Urothelium cell line (cell line): ENCODE data around the gene TRMU.

Experiments
- DNase-seq: peaks from one replicate; pipeline ENCODE4 v3.0.0; 2011; ENCODE audit warnings: low spot score, mixed read lengths
- FAIRE-seq: peaks from 2 replicates; lab custom pipeline; 2011; peaks lifted over from hg19 to GRCh38; lab: Jason Lieb, UNC

Gene TRMU

DNA sequence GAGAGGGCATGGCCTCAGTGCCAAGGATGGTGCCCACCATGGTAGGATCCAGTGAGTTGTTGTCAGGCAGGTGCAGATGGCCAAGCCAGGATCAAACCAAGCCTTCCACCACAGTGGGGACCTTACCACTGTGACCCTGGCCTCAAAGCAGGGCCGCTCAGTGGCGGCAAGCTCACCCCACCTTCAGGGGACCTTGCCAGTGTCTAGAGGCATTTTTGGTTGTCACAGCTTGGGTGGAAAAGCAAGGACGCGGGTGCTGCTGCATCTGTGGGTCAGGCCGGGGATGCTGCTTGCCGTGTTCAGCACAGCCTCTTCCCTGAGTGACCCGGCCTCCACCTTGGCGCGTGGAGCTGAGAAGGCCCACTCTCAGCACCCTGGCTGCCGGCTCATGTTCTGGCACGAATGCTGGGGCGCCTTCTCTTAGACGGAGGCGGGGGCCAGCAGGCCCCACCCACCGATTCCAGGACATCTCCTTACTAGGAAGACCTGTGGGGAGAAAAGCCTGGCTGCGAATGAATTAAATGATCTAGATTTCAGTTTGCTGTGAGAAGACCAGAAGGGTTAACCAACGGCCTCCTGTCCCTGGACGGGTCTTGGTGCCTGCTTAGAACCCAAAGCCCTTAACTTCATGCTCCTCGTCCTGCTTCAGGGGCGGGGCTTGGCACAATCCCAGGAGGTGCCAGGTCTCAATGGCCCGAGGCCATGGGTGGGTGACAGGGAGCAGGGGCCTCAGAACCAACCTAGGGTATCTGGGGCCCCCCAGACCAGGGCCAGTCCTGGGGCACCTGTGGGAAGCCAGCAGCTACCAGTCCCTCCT, 18.9 kb downstream of the TRMU start:
- FAIRE-seq, result no peak
- DNase-seq, result no peak

DNA sequence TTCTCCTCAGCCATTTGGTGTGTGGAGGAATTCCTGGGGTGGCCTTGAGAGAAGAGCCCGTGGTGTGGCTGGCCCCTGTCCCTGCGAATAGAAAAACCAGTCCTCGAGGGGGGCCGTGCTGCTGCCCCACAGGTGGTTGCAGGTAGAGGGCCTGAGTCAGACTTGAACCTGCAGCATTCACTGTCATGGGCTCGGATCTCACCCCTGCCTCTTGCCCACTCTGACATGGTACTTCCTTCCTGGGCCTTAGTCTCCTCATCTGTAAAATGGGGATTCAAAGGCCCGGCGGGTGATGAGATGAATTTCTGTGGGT, 19.4 kb downstream of the TRMU start:
- no peak for DNase-seq
- FAIRE-seq, result no peak

DNA sequence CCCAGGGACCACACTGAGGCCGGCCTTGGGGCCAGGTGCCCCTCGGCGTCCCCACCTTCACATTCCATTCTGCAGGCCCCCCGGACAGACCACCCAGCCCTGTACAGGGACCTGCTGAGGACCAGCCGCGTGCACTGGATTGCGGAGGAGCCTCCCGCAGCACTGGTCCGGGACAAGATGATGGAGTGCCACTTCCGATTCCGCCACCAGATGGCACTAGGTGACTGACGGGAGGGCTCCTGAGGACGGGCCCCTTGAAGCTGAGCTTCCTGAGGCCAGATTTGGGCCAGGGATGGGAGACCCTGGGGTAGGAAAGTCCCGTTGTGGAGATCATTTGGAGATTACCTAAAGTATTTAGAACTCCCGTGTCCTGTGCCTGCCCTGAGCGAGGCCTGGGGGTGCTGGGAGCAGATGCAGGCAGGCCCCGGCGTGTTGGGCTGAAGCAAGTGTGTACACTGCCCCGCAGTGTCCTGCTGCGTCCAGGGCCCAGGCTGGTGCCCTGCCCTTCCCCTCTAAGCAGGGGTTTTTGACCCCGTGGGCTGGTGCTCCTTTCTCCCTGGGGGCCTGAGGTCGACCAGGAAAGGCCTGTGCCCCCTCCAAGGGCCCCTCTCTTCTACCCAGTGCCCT, 20.0 kb downstream of the TRMU start:
- DNase-seq, result peak; percentile 83
- FAIRE-seq, result peak; percentile 46

DNA sequence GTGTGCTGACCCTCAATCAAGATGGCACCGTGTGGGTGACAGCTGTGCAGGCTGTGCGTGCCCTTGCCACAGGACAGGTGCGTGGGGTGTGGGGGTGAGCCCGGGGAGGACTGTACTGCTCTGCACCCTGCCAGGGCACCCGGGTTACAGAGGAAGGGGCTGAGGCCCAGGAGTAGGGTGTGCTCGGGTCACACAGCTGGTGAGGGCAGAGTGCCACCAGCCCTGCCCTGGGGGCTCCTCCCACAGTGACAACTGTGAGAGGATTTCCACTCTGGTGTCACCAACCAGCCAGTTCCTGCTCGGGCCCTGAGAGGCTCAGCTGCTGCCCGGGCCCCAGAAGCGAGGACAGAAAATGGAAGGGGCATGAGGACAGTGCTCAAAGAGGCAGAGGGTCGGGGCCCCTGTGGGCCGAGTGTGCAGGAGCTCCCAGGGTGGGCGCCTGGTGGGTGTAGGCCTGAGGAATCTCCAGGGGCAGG, 20.5 kb downstream of the TRMU start:
- FAIRE-seq (no peak), DNase-seq (no peak)

DNA sequence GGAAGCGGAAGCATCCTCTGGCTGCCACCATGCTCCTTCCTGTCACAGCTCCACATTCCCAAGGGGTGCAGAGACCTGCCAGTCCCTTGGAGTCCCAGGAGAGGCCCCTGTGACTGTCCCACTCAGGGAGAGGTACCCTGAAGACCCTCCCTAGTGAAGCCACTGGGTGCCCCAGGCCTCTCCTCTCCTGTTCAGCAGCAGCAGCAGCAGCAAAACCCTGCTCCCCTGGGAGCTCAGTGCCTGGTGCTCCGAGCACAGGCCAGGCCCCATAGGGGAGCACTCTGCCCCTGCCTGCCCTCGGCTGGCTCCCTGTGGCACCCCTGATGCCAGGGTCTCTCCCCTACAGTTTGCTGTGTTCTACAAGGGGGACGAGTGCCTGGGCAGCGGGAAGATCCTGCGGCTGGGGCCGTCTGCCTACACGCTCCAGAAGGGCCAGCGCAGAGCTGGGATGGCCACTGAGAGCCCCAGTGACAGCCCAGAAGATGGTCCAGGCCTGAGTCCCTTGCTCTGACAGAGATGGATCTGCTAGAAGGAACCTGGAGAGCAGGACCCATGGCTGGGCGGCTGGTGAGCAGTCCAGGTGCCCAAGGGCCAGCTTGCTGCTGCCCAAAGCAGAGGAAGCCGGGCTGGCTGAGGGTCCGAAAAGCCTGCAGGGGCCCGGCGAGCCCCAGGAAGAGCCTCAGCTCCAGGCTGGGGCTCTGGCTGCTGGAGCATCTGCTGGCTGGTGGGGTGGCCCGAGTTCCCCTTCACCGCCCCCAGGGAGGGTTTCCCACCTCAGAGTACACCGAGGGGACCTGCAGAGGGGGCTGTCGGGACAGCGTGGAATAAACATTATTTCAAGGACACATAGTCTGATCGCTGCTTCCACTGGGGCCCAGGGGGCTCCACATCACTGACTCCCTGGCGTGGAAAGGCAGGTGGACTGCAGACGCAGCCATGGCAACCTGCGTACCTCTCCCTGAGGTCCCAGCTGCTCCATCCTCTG, 21.3 kb downstream of the TRMU start:
- no peak for FAIRE-seq
- no peak for DNase-seq

DNA sequence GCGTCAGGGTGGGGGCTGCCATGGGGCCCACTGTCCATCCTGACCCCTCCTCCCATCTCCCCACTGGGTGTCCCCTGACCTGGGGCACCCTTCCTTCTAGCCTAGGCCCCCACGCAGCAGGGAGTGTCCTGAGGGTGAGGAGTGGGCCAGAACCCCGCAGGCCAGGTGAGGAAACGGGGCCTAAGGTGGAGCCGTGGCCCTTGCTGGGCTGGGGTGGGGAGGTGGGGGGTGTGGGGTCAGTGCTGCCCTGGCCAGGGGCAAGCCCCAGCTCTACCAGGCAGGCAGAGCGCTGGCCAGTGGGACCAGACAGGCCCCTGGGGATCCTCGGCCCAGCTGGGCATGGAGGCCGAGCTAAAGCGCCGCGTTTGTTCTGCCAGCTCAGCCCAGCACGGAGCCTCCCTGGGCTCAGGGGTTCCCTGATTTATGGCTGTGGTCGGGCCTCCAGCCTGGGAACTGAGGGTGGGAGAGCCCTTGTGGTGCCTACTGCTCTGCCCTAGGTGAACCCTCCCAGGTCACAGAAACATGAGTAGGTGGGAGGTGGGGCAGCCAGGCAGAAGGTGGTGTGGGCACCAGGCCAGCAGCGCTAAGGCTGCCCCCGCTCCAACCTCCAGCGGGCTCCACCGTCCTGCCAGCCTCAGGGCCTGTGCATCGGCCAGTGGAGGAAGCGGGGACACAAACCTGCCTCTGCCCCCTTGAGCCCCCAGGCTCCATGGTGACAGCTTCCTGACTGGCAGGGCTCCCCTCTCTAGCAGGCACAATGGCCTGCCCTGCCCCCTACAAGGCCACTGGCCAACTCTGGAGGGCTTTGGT, 22.4 kb downstream of the TRMU start:
- FAIRE-seq (no peak), DNase-seq (no peak)

DNA sequence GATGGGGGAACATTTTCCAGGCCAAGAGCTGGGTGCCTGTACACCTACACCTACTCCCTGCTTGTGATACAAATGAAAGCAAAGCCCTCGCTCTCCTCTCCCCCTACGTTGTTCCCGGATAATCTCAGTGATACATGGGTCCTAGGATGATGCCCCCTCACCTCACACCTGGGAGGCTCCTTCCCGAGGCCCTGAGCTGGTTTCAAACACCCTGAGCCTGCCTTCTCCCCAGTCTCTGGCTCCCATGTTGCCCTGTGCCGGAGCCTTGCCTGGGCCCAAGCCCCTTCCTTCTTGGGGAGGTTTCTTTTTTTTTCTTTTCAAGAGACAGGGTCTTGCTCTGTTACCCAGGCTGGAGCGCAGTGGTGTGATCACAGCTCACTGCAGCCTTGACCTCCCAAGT, 23.3 kb downstream of the TRMU start:
- FAIRE-seq (no peak), DNase-seq (no peak)

DNA sequence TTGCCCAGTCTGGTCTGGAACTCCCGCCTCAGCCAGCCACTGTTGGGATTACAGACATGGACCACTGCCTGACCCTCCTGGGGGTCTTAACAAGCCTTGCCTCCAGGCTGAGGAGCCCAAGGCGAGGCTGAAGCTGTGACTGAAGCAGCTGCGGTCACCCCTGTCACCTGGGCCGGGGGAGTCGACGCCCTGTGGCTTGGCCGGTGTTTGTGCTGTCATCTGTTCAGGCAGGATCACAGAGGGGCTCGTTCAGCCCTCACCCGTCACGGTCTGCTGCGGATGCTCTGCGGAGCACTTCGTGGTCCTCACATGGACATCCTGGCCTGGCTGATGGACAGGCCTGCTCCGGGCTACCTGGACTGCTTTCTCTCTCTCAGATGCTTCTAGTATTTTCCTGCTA, 23.8 kb downstream of the TRMU start:
- FAIRE-seq (no peak), DNase-seq (no peak)

DNA sequence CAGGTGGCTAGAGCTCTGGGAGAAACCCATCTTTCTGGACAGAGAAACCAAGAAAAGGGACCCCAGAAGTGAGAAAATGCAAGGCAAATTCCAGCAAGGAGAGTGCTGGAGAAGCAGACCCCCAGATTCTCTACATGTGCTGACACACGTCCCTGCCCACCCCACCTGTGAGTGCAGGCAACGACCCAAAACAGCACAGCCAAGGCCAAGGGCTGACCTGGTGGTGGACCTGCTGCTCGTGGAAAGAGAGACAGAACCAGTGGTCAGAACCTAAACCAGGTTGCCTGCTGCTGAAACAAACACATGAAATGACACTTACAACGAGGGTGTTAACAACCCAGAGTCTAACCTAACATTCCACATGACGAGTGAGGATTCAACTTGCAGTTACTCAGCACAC, 24.6 kb downstream of the TRMU start:
- FAIRE-seq (no peak), DNase-seq (no peak)

DNA sequence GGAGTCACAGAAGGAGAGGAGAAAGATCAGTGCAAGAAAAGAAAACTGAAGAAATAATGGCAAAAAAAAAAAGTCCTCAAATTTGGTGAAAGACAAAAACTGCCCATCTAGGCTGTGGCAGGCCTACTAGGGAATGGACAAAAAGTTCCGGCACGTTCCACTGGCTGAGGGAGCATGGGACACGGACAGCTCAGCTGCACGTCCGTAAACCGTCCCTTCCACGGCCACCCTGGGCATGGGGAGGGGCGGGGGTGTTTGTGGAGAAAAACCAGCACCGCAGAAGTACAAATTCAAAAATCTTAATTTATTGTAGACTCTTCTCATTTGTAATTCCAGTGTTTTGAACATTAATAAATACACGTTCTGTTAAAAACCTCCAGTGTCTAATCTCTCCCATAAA, 25.4 kb downstream of the TRMU start:
- no peak for DNase-seq
- no peak for FAIRE-seq

DNA sequence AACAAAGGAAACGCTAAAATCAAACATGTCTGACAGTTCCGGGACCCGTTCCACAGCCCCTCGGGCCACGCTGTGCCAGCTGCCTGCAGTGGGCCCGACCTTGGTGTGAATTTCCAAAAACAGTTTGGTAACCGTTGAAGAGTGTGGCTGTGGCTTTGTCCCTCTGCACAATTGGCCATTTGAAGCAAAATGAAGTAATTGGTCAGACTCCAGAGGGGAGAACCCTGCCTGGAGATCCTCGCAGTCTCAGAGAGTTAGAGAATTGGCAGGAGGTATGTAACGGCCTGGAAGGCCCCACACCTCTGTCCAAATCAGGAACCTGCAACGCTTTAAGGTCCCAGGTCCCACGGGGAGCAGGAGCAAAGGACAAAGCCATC, 26.3 kb downstream of the TRMU start:
- FAIRE-seq, result no peak

DNA sequence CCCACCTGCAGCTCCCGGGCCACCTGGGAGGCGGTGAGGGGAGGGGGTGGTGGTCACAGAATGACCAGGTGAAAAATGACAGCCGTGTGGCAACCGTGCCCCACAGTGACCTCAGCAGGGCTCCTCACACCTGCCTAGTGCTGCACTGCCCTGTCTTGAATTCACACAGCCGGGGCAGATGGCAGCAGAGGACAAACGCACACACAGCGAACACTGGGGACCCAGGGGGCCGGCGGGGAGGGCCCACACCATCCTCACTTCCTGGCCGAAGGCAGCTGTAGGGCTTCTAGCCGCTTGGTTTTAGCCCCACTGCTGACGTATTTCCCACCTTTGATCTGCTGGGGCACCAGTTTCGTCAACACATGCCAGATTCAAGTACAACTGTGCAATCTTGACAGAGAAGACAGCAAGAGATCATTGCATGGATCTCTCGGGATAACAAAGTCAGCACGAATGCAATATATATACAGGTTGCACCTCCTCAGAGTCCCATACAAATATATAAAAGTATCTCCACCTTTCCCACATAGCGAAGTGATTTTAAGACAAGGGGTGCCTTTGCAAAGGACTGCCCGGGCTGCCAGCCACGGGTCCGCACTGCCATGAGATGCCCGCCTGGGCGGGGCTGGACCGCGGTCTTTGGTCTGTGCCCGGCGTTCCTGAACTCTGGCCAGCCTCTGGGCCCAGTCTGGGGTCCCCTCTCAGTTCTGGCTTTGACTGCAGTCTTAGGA, 26.9 kb downstream of the TRMU start:
- DNase-seq (no peak), FAIRE-seq (no peak)

More for the DNA sequence above, 26.3 kb downstream of the TRMU start:
- no peak for DNase-seq

DNA sequence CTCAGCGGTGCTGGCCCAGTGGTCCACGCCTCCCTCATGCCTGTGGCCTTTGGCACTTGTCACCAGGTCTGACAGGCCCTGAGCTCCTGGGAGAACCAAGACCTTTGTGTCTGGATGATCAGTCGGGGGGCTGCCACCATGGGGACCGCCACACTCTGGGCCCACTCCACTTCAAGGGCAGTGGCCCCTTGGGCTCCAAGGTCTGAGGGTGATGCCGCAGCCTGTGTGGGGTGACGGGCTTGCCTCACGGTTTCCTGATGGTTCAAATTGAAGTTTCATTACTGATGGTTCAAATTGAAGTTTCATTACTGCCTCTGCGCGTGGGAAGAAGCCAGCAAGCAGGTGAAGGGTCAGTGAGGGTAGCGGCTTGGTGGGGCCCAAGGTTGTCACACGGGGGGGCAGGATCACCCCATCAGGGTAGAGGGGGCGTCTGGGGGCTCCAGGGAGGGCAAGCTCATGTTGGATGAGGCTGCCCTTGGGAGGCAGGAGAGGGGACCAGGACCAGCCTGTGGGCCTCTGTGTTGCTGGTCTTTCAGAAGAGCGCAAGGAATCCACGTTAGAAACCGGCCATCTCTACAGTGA, 27.5 kb downstream of the TRMU start:
- DNase-seq (no peak), FAIRE-seq (no peak)

DNA sequence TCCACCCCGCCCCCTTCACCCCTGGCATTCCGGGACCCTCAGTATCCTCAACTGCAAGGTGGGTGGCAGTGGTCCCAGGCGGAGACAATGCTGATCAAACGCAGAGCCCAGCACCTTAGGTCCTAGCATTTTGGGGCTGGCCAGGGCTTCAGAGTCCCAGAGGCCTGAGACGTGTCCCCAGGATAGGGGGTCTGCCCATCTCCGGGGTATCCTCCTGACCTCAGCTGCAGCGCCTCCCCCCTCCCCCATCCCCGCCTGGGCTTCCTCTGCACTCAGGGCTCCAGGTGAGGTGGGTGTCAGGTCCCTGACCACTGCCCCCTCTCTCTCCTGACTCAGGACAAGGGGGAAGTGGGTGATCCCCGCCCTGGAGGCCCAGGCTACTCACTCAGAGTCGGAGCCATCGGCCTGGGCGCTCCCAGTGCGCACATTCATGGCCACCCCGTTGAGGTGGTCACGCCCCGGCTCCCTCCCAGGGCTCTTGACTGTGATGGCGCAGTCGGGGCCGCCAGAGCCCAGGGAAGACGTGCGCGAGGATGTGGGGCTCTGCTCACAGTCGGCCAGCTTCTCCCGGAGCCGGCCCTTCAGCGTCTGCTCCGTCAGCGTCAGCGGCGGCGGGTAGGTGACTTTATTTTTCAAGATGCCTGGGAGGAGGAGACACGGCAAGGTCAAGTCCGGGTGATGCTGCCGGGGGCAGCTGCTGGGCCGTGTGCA, 28.3 kb downstream of the TRMU start:
- no peak for FAIRE-seq
- DNase-seq, result no peak

DNA sequence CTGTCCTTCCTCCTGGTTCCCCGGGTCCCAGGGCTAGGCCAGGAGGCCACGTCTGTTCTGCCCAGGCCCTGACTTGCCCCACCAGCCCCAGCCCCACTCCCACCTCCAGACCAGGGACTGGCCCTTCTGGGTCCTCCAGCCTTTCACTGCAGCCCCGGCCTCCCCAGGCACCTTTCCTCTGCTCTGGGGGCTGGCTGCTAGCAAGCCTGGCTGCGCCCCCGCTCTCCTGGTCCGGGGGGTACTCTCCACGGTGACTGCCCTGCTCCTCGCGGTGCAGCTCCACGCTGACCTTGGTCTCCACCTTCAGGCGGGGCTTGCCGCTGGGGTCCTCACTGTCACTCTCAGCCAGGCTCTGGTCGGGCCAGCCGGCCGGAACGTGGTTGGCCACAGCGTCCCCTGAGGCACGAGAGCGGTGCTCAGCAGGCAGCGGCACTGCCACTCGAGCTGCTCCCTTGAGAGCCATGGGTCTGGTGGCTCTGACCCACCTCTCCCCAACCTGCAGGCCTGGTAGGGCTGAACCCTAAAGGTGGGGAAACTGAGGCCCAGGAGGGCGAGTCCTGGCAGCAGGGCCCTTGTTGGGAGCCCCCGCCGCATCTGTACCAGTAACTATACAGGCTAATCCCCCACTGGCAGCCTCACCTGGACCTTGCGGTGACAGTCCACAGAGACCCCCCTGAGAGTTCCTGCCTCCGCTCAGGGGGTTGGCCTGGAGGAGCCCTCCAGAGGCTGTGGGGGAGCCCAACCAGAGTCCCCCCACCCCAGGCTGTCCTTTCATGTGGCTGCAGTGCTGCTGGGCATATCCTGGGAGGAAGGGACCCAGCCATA, 29.0 kb downstream of the TRMU start:
- FAIRE-seq, result no peak
- DNase-seq, result no peak

DNA sequence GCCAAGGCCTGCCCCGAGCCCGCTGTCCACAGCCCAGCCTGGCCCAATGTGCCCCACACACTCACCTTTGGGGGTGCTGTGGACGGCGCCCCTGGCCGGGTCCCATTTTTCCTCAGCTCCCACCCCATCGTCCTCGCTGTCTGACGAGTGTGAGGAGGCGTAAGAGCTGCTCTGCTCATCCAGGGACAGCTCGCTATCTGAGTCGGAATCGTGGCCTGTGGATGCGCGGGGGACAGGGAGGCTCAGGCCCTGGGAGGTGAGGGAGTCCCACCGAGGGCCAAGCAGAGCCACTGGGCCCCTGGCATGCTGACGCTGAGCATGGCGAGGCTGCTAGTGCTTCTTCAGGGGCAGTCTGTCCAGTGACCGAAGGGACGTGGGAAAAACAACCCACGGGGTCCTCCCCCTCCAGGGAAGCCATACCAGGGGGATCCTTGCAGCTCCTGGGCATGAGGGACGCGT, 29.7 kb downstream of the TRMU start:
- no peak for FAIRE-seq
- no peak for DNase-seq

DNA sequence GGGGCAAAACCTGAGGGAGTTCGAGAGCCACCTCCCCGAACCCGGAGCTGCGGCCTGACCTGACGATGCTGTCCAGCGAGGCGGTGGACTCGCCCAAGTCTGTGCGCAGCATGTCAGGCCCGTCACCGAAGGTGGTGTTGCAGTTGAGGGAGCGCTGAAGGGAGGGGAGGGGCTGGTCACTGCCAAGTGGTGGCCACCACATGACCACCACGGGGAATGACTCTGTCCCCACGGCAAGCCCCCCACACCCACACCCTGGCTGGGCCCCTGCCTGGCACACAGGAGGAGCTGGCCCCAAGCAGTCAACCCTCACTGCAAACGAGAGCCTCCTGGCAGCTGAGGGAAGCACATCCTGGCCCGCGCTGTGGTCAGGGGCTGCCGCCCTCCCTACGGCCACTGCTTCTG, 30.8 kb downstream of the TRMU start:
- FAIRE-seq (no peak), DNase-seq (no peak)
